Right forelimb (tissue), 1 donor: ENCODE measurements around the gene S100A4.
"Not testable (repeated sequence)": the region's sequence is repeated elsewhere in the genome, so short reads cannot be mapped to it uniquely, and the experiment has no call there.

Experiments used
- DNase-seq: peaks from one replicate; pipeline ENCODE4 v3.0.0-alpha.2; 2018

S100A4 gene

DNA sequence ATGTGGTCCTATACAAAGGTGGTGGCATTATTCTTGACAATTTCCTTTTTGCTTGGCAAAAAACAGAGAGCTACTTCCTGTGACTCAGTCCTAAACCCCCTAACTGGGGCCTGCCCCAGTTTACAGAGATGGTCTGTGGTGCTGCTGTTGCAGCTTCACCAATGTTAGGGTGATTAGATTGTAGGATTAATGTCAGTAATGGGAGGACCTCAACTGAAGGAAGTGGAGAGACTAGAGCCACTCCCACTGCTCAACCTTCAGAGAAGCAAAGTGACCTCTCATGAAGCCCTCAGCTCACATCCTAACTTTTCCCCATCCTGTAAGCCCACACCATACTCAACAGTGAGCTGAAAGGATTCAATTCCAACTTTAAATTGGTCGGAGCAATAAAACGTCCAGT lies 13.4 kb downstream of the S100A4 start:
- no peak for DNase-seq

- DNase-seq, result no peak
Measured at GRCh38 chr1:153531638-153532037, 14.0 kb downstream of the S100A4 start.

DNA sequence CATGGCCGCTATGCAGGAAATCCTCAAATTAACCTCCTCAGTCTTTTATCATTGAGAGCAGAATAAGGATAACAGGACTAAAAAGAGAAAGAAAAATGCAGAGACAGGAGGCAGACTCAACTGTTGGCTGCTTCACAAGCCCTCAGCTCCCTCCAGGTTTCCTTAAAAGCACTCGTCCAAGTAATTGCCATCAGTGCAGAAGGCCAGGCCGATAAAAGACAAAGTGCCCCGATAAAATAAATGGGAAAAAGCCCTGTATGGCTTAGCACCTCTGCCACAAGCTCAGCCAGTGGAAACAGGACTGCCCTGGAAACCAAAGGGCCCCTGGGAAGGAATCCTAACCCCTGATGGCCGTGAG lies 17.9 kb downstream of the S100A4 start:
- DNase-seq, result peak; percentile 32

- DNase-seq, result peak; percentile 2
Measured at GRCh38 chr1:153527023-153527682, 18.5 kb downstream of the S100A4 start.

- DNase-seq, result no peak
Measured at GRCh38 chr1:153526132-153526543, 19.5 kb downstream of the S100A4 start.

DNA sequence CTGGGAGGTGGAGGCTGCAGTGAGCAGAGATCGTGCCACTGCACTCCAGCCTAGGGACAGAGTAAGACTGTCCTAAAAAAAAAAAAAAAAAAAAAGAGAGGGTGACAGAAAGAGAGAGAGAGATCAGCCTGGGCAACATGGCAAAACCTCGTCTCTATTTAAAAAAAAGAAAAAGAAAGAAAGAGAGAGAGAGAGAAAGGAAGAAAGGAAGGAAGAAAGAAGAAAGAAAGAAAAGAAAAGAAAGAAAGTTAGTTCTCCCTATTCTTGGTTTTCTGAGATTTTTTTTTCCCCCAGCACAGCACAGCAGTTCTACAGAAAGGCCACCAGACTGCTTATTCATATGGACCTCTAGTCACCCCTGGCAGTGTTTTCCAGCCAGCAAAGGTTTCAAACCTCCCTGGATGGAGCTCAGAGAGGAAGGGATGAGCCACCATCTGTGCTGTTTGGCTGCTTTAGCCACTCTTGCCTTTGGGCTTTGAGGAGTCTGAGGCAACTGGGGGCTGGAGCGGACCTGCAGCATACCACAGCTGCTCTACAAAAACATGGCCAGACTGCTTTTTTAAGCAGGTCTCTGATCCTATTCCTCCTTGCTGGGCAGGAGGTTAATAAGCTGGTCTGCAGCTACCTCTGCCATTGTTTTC lies 20.4 kb downstream of the S100A4 start:
- DNase-seq, result no peak

DNA sequence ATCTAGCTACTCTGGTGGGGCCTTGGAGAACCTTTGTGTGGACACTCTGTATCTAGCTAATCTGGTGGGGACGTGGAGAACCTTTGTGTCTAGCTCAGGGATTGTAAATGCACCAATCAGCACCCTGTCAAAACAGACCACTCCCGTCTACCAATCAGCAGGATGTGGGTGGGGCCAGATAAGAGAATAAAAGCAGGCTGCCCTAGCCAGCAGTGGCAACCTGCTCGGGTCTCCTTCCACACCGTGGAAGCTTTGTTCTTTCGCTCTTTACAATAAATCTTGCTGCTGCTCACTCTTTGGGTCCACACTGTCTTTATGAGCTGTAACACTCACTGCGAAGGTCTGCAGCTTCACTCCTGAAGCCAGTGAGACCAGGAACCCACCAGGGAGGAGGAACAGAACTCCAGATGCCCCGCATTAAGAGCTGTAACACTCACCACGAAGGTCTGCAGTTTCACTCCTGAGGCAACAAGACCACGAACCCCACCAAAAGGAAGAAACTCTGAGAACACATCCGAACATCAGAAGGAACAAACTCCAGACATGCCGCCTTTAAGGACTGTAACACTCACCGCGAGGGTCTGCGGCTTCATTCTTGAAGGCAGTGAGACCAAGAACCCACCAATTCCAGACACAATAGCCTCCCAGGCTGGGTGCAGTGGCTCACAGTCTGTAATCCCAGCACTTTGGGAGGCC lies 23.1 kb downstream of the S100A4 start:
- not testable (repeated sequence) for DNase-seq

GRCh38 chr1:153521808-153522207 lies 23.8 kb downstream of the S100A4 start:
- not testable (repeated sequence) for DNase-seq

GRCh38 chr1:153520818-153521476 lies 24.7 kb downstream of the S100A4 start:
- no peak for DNase-seq

GRCh38 chr1:153520137-153520691 lies 25.4 kb downstream of the S100A4 start:
- DNase-seq, result not testable (repeated sequence)

DNA sequence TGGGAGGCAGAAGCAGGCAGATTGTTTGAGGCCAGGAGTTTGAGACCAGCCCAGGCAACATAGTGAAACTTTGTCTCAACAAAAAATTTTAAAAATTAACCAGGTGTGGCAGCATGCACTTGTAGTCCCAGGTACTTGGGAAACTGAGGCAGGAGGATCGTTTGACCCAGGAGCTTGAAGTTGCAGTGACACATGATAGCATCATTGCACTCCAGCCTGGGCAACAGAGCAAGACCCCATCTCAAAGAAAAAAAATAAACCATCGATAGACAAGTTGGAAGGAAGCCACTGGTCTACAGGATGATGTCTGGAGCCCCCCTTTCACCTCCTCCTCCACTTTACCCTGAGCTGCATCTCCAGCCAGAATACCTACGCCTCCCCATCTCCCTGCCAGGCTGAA lies 26.4 kb downstream of the S100A4 start:
- DNase-seq, result no peak

GRCh38 chr1:153515504-153516394 lies 29.9 kb downstream of the S100A4 start:
- DNase-seq, result no peak

GRCh38 chr1:153513666-153514065 lies 31.9 kb downstream of the S100A4 start:
- DNase-seq, result no peak

DNA sequence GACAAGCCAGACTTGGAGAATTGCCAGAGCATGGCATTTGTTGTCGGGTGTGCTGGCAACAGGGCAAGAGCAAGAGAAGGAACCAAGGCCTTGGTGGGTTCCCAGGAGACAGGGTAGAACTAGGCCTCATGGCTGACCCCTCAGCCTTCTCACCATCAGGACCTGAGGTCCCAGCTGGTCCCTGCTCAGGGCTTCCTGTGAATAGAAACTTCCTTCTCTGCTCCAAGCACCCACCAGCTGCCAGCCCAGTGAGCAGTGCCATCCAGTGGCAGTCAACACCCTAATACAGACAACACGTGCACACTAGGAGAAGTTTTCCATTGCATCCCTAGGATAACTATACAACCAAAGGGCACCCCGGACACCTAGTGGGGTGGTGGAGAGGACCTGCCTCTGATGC lies 32.6 kb downstream of the S100A4 start:
- DNase-seq, result no peak

DNA sequence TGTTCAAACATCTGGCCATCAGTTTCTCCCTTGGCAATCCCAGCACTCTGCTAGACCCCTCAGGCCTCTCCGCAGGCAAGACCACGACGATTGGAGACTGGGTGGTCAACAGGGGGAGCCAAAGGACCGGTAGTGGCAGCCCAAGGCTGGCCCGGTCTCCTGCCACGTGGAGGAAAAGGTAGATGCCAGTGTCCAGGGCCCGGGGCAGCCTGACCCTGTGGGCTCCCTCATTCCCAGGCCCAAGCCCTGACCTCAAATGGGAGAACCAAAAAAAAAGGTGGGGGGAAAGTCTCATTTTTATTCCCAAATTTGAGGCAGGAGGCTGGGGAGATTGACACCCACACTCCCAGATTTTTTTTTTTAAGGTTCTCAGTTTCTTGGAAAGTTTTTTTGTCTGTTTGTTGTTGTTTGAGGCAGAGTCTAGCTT lies 34.6 kb downstream of the S100A4 start:
- peak; percentile 90 for DNase-seq

DNA sequence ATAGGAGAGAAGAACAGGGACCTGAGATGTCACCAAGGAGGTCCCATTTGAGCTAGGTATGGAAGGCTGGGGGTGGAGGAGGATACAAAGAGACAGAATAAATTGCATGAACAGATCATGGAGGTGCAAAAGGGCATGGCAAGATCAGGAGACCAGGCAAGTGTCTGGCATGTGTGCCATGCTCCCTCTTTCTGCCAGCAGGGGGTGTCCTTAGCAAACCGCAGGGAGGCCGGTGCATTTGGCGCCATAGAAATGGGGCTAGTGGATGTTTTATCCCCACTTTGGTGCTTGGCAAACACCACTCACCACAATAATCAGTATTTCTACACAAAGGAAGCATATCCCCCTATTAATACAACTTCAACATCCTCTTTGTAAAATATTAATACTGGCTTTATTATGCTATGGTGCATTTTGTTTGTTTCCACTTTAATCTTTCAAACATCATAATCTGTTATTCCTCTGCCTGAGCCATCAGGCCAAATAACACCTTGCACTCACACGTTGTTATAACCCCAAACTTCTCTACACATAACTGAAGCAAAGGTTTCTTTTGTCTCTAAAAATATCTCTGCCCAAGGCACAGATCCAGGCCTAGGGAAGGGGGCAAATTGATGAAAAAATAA lies 35.8 kb downstream of the S100A4 start:
- DNase-seq, result no peak

- no peak for DNase-seq
Measured at GRCh38 chr1:153509036-153509435, 36.6 kb downstream of the S100A4 start.

GRCh38 chr1:153507926-153508583 lies 37.6 kb downstream of the S100A4 start:
- DNase-seq, result no peak

- peak; percentile 87 for DNase-seq
Measured at GRCh38 chr1:153506831-153507413, 38.7 kb downstream of the S100A4 start.

- no peak for DNase-seq
Measured at GRCh38 chr1:153506386-153506785, 39.2 kb downstream of the S100A4 start.

DNA sequence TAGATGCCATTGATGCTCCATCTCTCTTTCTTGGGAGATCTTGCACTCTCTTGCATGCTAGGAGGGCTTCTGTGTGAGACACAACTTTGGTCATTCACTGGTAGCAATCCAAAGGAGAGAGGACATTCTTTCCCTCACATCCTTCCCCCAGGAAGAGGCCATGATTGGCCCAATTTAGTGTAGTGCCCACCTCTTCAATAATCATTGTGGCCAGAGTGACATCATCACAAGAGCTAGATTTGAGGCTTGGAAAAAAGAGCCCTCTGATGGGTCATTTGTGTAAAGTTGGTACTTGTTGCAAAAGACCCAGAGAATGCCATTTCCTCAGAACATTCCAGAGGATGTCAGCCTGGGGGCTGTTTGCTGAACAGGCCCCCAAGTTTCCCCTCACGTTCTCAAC lies 40.0 kb downstream of the S100A4 start:
- no peak for DNase-seq
